ENCODE data around the gene LSM14B. TPM values are rescaled to one million over a fixed set of nuclear protein-coding genes. Genes with fewer than 3 reads are reported as not detected.

LSM14B gene
- polyA plus RNA-seq, 1 donor = 47.6 TPM

- Histone ChIP-seq H3K4me3 (ENCODE audit: low read length) (no peak overlapping the region), H3K9me3 (ENCODE audit: control insufficient read depth, low read depth, low read length) (no peaks in the 10 kb centered on the region), H3K36me3 (ENCODE audit: control insufficient read depth, insufficient read depth, low read length) (peaks cover 65% of the 10 kb centered on the region), H3K27me3 (ENCODE audit: control insufficient read depth, insufficient read depth, low read length) (no peaks in the 10 kb centered on the region), H3K27ac (ENCODE audit: low read length) (no peak overlapping the region), H3K4me1 (ENCODE audit: control insufficient read depth, insufficient read depth, low read length) (peaks cover 14% of the 10 kb centered on the region)
- DNase-seq = no peak
- WGBS (ENCODE audit: insufficient coverage, low lambda C conversion rate) = no CpG with 5 or more reads among the region's 13 CpGs
These were observed 17.4 kb downstream of the LSM14B start for GRCh38 chr20:62139636-62140035.

DNA sequence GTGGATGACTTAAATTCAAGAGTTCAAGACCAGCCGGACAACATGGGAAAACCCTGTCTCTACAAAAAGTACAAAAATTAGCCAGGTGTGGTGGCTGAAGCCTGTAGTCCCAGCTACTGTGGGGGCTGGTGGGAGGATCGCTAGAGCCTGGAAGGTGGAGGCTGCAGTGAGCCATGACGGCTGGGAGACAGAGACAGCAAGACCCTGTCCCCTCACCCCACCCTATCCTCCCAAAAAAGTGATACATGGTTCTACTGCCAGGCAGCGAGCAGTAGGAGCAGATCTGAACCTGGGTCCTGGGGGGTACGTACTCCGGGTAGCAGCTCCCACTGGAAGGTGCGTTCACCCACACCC is 18.7 kb downstream of the LSM14B start:
- WGBS (ENCODE audit: insufficient coverage, low lambda C conversion rate) = no CpG with 5 or more reads among the region's 7 CpGs
- Histone ChIP-seq H3K27ac (ENCODE audit: low read length) (peak overlapping the region; percentile 61), H3K4me3 (ENCODE audit: low read length) (no peak overlapping the region), H3K4me1 (ENCODE audit: control insufficient read depth, insufficient read depth, low read length) (peaks cover 17% of the 10 kb centered on the region), H3K9me3 (ENCODE audit: control insufficient read depth, low read depth, low read length) (no peaks in the 10 kb centered on the region), H3K36me3 (ENCODE audit: control insufficient read depth, insufficient read depth, low read length) (peaks cover 51% of the 10 kb centered on the region), H3K27me3 (ENCODE audit: control insufficient read depth, insufficient read depth, low read length) (no peaks in the 10 kb centered on the region)
- no peak for DNase-seq

DNA sequence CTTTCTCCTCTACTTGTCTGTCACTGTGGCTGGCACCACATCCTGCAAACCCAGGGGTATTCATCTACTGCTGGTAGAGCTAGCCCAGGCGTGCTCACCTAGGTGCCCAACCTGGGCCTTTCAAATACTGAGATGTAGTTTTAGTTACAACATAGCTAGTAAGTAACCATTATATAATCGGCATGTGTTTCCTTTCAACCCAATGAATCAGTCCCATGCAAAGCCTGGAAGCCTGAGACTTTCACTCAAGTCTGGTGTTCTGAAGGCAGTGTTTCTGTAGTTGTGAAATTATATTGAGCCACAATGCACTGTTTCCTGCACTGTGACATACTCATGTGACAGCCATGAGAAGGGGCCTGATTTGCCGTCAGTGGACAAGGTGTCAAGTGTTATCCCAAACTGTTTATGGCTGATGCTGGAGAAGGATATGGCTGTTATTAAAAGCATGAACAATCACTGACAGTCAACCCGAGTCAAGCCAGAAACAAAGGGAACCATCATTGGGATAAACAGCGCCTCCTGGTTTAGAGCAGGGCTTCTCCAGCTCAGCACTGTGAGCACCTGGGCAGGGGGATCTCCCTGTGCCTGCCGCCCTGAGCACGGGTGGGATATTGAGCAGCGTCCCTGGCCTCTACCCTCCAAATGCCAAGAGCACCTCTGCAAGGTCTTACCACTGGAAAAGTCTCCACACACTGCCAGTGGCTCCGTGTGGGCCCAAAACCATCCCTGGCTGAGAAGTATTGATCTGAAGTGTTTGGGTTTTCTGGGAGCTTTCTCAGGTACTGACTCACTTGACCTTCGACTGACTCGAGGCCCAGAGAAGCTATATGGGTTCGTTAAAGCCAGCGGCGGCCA is 19.3 kb downstream of the LSM14B start:
- Histone ChIP-seq H3K27me3 (ENCODE audit: control insufficient read depth, insufficient read depth, low read length) (no peaks in the 10 kb centered on the region), H3K36me3 (ENCODE audit: control insufficient read depth, insufficient read depth, low read length) (peaks cover 45% of the 10 kb centered on the region), H3K27ac (ENCODE audit: low read length) (peak overlapping the region; percentile 61), H3K9me3 (ENCODE audit: control insufficient read depth, low read depth, low read length) (no peaks in the 10 kb centered on the region), H3K4me3 (ENCODE audit: low read length) (peak overlapping the region; percentile 62), H3K4me1 (ENCODE audit: control insufficient read depth, insufficient read depth, low read length) (peaks cover 17% of the 10 kb centered on the region)
- DNase-seq = peak; percentile 60 to 77
- WGBS (ENCODE audit: insufficient coverage, low lambda C conversion rate) = no CpG with 5 or more reads among the region's 14 CpGs

- H3K4me3 ChIP-seq (ENCODE audit: low read length) = peak overlapping the region; percentile 62
- no CpG with 5 or more reads among the region's 71 CpGs for WGBS (ENCODE audit: insufficient coverage, low lambda C conversion rate)
- no peaks in the 10 kb centered on the region for H3K27me3 ChIP-seq (ENCODE audit: control insufficient read depth, insufficient read depth, low read length)
- H3K9me3 ChIP-seq (ENCODE audit: control insufficient read depth, low read depth, low read length) = no peaks in the 10 kb centered on the region
- peaks cover 38% of the 10 kb centered on the region for H3K36me3 ChIP-seq (ENCODE audit: control insufficient read depth, insufficient read depth, low read length)
- peak overlapping the region; percentile 61 for H3K27ac ChIP-seq (ENCODE audit: low read length)
- DNase-seq = peak in 1 of 2 donors; percentile 42
- H3K4me1 ChIP-seq (ENCODE audit: control insufficient read depth, insufficient read depth, low read length) = peaks cover 17% of the 10 kb centered on the region
These were observed 20.2 kb downstream of the LSM14B start for GRCh38 chr20:62142252-62143080.

- H3K36me3 ChIP-seq (ENCODE audit: control insufficient read depth, insufficient read depth, low read length) = peaks cover 30% of the 10 kb centered on the region
- H3K27ac ChIP-seq (ENCODE audit: low read length) = peak within 1 kb of the TSS; percentile 66
- H3K9me3 ChIP-seq (ENCODE audit: control insufficient read depth, low read depth, low read length) = no peaks in the 10 kb centered on the region
- WGBS (ENCODE audit: insufficient coverage, low lambda C conversion rate) = no CpG with 5 or more reads among the region's 148 CpGs
- peaks cover 17% of the 10 kb centered on the region for H3K4me1 ChIP-seq (ENCODE audit: control insufficient read depth, insufficient read depth, low read length)
- no peaks in the 10 kb centered on the region for H3K27me3 ChIP-seq (ENCODE audit: control insufficient read depth, insufficient read depth, low read length)
- peak within 1 kb of the TSS; percentile 78 for H3K4me3 ChIP-seq (ENCODE audit: low read length)
- DNase-seq = peak; percentile 83 to 92
These were observed 21.0 kb downstream of the LSM14B start, which contains the start of the genes PSMA7 and SS18L1 for GRCh38 chr20:62143081-62143956. PSMA7 (minus strand) TSS chr20:62143394; CDS start chr20:62143303, 91 bp downstream. SS18L1 (plus strand) TSS chr20:62143769; CDS start chr20:62143821, 52 bp downstream.

GRCh38 chr20:62143957-62144825 is 21.9 kb downstream of the LSM14B start:
- peak overlapping the region; percentile 78 for H3K4me3 ChIP-seq (ENCODE audit: low read length)
- H3K27ac ChIP-seq (ENCODE audit: low read length) = peak overlapping the region; percentile 66
- DNase-seq = peak in 1 of 2 donors; percentile 73
- WGBS (ENCODE audit: insufficient coverage, low lambda C conversion rate) = 12% methylated on average over 6 of the region's 104 CpGs
- no peaks in the 10 kb centered on the region for H3K27me3 ChIP-seq (ENCODE audit: control insufficient read depth, insufficient read depth, low read length)
- H3K4me1 ChIP-seq (ENCODE audit: control insufficient read depth, insufficient read depth, low read length) = peaks cover 17% of the 10 kb centered on the region
- no peaks in the 10 kb centered on the region for H3K9me3 ChIP-seq (ENCODE audit: control insufficient read depth, low read depth, low read length)
- peaks cover 21% of the 10 kb centered on the region for H3K36me3 ChIP-seq (ENCODE audit: control insufficient read depth, insufficient read depth, low read length)

- H3K9me3 ChIP-seq (ENCODE audit: control insufficient read depth, low read depth, low read length) = no peaks in the 10 kb centered on the region
- no peaks in the 10 kb centered on the region for H3K27me3 ChIP-seq (ENCODE audit: control insufficient read depth, insufficient read depth, low read length)
- peaks cover 17% of the 10 kb centered on the region for H3K4me1 ChIP-seq (ENCODE audit: control insufficient read depth, insufficient read depth, low read length)
- peaks cover 6% of the 10 kb centered on the region for H3K36me3 ChIP-seq (ENCODE audit: control insufficient read depth, insufficient read depth, low read length)
- H3K4me3 ChIP-seq (ENCODE audit: low read length) = no peak overlapping the region
- DNase-seq = no peak
- whole genome bisulfite sequencing (ENCODE audit: insufficient coverage, low lambda C conversion rate) = no CpG with 5 or more reads among the region's 7 CpGs
- H3K27ac ChIP-seq (ENCODE audit: low read length) = peak overlapping the region; percentile 44
These were observed 23.4 kb downstream of the LSM14B start for GRCh38 chr20:62145688-62146018.

- H3K4me3 ChIP-seq (ENCODE audit: low read length) = no peak overlapping the region
- H3K36me3 ChIP-seq (ENCODE audit: control insufficient read depth, insufficient read depth, low read length) = peaks cover 2% of the 10 kb centered on the region
These were observed 23.9 kb downstream of the LSM14B start for GRCh38 chr20:62146019-62146755.

DNA sequence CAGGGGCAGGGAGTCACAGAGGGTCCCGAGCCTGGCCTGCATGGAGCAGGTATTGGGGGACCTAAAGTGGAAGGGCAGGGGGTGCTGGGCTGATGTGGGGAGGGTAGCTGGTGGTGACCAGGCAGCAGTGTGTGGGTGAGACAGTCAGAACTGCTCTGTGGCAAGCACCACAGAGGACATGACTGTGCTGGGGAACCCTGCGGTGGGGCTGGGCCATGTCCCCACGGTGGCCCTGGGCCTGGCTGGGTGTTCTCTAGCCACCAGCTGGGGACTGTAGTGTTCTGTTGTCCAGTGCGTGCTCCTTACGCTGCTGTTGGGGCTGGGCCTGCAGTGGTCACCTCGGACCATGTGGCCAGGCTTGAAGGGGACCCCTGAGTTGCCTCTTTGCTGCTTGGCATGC is 24.9 kb downstream of the LSM14B start:
- Histone ChIP-seq H3K36me3 (ENCODE audit: control insufficient read depth, insufficient read depth, low read length) (peaks cover under 1% of the 10 kb centered on the region), H3K4me3 (ENCODE audit: low read length) (no peak overlapping the region), H3K27me3 (ENCODE audit: control insufficient read depth, insufficient read depth, low read length) (no peaks in the 10 kb centered on the region), H3K27ac (ENCODE audit: low read length) (no peak overlapping the region), H3K4me1 (ENCODE audit: control insufficient read depth, insufficient read depth, low read length) (peaks cover 3% of the 10 kb centered on the region), H3K9me3 (ENCODE audit: control insufficient read depth, low read depth, low read length) (no peaks in the 10 kb centered on the region)
- DNase-seq = no peak
- WGBS (ENCODE audit: insufficient coverage, low lambda C conversion rate) = no CpG with 5 or more reads among the region's 6 CpGs

More at GRCh38 chr20:62146019-62146755, 23.9 kb downstream of the LSM14B start:
- no CpG with 5 or more reads among the region's 22 CpGs for WGBS (ENCODE audit: insufficient coverage, low lambda C conversion rate)
- peak; percentile 65 to 79 for DNase-seq
- H3K27me3 ChIP-seq (ENCODE audit: control insufficient read depth, insufficient read depth, low read length) = no peaks in the 10 kb centered on the region
- peaks cover 11% of the 10 kb centered on the region for H3K4me1 ChIP-seq (ENCODE audit: control insufficient read depth, insufficient read depth, low read length)
- peak overlapping the region; percentile 44 for H3K27ac ChIP-seq (ENCODE audit: low read length)
- no peaks in the 10 kb centered on the region for H3K9me3 ChIP-seq (ENCODE audit: control insufficient read depth, low read depth, low read length)

Data from large intestine (tissue), 3 donors.